Measurements from ENCODE around the gene ADAMTS17.

DNA sequence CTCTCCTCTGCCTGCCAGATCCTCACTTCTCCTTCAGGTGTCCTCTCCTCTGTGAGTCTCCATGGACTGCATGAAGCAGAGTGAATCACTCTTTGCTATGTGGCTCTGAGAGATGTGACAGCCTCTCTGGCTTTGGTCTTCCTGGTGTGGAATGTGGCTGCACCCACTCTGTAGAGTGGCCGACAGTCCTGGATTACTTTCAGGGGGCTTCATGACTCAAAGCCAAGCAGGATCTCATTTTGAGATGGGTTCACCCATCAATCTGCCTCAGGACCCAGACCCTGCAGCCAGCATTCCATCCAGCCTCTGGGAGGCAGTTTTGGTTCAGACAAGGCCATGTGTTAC is 386.6 kb downstream of the ADAMTS17 start:
- no peak for TF ChIP-seq NR3C1 (CRISPR knock-in tag; conservative IDR thresholded peaks at IDR 0.05; ENCODE audit: low read depth)
- no peak for TF ChIP-seq PRDM15 (CRISPR knock-in tag; IDR thresholded peaks at IDR 0.05)
